Measurements from ENCODE around the gene LIAS.
"Not testable (repeated sequence)": the region's sequence is repeated elsewhere in the genome, so short reads cannot be mapped to it uniquely, and the experiment has no call there.

LIAS gene

DNA sequence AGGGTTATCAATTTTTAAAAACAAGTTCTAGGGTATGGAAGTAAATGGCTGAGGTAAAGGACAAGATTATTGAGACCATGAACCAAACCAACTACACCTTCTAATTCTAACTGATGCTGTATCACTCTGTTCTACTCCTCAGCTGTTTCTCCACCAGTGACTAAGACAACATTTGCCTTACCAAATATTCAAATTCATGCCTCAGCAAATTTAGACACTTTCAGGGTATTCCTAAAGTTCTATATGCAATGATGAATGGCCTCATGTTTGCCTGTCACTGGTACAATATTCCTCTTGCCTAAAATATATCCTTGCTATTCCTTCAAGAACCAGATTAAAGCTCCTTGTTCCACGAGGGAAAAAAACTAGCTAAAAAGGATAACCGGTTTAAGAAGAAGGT lies 5.1 kb upstream of the LIAS start:
- no peak for DNase-seq

DNA sequence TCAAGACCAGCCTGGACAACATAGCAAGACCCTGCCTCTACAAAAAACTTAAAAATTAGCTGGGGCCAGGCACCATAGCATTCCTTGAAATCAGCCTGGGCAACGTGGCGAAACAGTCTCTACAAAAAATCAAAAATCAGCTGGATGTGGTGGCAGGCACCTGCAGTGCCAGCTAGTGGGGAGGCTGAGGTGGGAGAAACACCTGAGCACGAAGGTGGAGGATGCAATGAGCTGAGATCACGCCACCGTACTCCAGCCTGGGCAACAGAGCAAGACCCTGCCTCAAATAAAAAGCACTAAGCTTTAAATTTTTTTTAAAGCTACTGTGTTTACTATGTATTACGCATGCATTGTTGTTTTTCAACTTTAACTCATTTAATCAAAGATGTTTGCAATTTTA lies 3.4 kb upstream of the LIAS start:
- DNase-seq: no peak

DNA sequence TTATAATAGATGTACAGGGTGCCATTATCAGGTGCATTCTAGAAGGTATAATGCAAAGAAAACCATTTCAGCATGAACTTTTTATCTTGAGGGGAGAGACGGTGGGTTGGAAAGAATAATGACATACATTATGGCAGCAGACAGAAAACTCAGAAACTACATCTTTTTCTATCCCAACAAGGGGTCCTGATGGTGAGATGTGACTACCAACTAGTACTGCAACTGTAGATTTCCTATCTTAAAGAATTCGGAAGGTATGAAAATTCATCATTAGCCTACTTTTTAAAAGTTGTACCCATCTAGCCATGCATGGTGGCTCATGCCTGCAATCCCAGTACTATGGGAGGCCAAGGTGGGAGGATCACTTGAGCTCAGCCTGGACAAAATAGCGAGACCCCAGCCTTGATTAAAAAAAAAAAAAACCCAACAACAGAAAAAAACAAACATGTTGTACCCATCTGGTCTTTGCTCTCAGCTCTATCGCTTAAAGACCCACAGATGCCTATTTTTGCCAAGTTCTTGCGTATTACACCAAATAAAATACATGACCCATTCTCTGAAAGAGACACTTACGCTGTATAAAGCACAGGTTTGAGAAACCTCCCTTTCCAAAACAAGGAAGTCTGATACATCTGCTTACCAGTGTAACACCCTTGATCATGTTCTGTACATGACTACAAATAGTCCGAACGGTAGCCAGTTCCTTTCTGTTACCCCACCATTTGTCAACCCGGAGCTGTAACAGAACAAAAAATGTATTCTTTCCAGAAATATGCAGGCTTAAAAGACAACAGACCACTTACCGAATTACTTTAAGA lies 1.7 kb upstream of the LIAS start:
- no peak for DNase-seq

DNA sequence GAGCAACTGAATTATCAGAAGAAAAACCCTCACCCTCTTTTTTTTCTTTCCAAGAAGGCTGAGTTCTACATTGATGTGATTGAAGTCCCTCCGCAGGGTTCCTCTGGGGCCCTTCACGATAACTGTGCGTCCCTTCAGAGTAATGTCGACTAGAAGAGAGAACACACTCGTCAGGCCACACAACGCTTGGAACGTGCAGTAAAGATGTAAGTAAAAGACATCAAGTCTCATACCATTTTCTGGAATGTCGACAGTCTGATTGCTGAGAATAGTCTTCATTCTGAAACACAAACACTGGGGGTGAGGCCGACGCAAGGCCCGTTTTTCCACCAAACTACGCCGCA lies 723 bp upstream of the LIAS start:
- DNase-seq: not testable (repeated sequence)

DNA sequence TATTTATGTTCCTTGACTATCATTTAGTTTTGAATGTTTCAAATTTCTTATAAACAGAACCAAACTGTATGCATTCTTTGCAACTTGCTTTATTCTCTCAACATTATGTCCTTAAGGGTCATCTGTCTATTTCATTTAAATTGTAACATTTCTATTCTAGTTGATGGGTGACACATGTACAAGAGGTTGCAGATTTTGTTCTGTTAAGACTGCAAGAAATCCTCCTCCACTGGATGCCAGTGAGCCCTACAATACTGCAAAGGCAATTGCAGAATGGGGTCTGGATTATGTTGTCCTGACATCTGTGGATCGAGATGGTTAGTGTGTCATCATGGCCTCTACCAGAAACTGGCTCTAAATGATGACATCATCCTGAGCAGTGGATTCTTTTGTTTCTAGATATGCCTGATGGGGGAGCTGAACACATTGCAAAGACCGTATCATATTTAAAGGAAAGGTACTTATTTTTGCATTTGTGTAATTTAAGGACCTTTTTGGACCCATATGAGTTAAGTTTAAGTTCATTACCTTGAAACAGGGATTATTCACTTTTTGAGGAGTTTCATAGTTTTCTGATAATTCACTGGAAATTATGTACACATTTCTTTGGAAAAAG lies 6.1 kb downstream of the LIAS start:
- peak; percentile 6 for DNase-seq

DNA sequence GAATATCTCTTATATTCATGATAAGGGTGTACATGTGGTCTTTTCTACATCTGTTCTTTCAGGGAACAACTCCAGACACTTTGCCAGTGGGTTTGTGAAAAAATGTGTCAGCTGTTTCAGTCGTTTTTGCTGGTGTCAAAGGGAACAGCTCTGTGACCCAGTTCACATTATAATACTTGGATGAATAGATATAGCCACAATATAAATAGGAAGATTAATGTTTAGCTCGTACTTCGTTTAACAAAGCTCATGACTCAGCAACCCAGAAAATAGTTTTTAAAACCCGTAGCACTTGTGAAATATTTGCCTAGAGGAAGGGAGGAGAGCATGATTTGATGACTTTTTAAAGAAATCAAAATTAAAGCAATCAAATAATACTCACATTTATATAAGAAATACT lies 7.9 kb downstream of the LIAS start:
- no peak for DNase-seq

DNA sequence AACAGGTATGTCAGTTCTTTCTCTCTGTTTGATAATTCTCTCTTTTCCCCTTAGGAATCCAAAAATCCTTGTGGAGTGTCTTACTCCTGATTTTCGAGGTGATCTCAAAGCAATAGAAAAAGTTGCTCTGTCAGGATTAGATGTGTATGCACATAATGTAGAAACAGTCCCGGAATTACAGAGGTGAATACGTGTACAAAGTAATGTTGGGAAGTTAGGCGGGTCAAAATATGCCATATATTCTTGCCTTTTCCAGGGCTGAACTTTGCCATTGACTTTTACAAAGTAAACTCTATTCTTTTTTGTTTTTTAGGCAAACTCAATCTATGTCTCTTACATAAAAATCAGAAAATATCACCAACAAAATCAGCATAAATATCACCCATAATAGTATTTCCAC lies 8.6 kb downstream of the LIAS start:
- no peak for DNase-seq

DNA sequence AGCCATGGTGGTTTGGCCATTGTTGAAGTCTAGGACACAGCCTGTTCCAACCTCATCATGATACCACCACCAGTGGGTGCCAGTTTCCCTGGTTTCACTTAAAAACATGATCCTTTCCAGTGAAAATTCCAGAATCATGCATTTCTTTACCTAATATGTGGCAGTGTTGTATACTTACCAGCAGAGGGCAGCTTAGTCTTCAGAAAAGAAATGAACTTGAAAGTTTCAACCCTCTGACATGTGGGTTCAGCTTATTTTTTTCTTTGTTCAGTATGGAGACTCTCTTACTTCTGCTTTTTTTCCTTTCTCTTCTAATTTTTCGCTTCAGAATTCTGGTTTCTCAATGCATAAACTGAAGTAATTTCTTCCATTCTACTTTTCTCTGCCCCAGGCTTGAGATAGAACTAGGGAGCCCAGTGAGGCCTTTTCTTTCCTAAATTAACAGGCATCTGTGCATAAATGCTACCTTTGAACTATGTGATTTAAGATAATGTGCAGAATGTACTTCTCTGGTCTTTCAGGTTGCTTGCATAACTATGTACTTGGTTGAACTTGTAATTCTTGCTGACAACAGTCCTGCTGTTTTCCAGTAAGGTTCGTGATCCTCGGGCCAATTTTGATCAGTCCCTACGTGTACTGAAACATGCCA lies 10.7 kb downstream of the LIAS start:
- peak; percentile 32 for DNase-seq

DNA sequence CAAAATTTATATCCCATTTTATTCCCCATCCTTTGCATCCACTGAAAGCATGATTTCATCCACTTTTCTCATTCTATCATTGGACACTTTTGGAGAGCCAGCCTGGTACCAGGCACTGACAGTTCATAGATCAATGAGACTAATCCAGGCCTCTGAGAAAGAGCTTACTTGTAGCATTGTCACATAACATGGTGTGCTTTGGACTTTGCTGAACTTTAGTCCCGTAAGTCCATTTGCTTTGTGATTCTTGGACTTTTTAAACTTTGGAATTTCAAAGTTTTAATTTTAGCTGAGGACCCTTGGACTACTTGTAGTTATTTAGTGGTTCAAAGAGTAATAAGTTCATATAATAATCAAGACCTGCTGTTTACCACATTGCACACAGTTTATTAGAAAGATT lies 11.5 kb downstream of the LIAS start:
- no peak for DNase-seq

DNA sequence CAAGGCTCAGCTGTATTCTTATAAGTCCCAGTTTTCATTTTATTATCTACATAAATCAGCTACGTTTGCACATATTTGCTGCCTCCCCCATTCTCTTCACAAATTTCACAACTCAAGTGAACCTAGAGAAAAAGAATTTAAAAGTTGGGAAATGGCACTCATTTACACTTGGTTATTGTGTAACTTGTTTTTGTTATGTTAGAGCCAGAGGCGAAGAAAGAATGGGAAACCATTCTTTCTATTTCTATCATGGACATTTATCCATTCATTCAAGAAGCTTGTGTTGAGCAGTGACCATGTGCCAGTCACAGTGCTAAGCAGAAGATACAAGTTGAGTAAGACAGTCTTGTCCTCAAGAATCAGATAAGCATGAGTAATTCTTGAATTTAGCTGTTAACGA lies 13.5 kb downstream of the LIAS start:
- no peak for DNase-seq

DNA sequence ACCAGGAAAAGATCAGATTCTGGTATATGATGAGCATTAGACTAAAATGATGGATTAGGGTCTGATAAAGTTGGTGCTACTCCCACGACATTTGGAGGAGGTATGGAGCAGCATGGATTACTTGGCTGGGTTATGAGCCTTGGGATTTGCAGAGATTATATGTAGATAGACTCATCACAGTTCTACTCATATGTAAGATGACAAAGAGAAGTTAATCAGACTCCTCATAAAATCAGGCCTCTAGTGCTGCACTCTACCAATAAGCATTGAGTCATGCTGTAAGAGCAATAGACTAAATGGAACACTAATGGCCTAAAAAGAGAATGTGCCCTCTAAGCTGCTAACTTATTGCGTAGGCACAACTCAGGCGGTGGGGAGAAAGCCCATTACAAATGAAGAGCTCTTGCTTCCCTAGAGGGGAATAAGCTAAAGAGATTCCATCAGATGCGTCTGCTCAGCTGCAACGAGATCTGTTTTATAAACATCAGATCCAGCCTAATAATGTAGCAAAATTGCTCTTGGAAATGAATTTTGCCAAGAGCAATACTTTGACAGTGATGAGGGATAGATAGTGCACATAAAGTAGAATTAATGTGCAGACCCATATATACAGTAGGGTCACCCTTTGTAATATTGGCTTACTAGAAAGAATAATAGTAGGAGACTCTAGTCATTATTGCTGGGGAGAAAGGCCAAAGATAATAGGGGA lies 17.5 kb downstream of the LIAS start:
- no peak for DNase-seq

DNA sequence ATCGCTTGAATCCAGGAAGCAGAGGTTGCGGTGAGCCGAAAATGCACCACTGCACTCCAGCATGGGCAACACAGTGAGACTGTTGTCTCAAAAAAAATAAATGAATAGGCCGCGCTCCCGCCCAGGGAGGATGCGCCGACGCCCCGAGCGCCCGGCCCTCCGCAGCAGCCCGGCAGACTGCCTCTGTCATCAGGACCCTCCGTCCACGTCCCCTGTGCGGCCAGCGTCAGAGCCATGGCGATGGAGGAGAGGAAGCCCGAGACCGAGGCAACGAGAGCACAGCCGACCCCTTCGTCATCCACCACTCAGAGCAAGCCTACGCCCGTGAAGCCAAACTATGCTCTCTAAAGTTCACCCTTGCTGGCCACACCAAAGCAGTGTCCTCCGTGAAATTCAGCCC lies 21.4 kb downstream of the LIAS start:
- DNase-seq: no peak

DNA sequence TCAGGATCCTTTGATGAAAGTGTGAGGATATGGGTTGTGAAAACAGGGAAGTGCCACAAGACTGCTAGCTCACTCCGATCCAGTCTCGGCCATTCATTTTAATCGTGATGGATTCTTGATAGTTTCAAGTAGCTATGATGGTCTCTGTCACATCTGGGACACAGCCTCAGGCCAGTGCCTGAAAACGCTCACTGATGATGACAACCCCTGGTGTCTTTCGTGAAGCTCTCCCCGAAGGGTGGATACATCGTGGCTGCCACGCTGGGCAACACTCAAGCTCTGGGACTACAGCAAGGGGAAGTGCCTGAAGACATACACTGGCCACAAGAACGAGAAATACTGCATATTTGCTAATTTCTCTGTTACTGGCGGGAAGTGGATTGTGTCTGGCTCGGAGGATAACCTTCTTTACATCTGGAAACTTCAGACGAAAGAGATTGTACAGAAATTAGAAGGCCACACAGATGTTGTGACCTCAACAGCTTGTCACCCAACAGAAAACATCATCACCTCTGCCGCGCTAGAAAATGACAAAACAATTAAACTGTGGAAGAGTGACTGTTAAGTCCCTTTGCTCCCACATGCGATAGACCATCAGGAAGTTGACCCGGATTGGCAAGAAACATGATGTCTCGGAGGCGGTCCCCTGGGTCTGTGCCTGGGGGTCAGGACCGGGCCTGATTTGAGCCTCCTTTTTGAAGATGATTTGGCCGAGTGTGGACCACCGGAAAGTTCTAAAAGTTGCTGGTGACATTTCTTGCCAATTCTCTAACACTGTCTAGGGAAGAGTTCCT lies 22.2 kb downstream of the LIAS start:
- DNase-seq: no peak

DNA sequence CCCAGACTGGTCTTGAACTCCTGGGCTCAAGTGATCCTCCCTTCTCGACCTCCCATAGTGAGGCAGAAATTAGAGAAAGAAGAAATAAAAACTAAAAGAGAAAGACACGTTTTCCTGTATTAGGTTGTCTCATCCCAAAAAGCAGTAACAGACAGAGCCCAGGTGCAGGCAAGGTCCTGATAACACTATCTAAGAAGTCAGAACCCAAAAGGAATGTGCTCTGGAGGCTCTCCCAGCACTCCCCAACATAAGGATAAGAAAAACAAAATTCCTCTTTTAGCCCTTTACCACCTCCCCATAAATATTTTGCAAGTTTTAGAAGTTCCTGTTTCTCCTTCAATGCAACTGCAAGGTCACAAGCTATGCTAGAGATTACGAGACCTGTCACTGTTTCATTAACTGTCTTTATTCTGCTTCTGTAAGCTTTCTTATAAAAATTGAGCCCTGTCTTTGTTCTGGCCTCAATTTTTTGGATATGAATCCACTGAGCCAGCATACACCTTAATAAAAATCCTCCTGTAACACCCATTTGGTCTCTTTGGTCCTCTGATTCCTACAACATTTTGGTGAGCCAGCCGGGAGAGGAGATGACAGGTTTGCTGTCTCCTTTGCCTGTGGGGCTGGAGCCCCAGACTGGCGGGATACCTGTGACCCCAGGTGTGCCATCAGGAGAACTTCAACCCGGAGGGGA lies 25.9 kb downstream of the LIAS start:
- no peak for DNase-seq

DNA sequence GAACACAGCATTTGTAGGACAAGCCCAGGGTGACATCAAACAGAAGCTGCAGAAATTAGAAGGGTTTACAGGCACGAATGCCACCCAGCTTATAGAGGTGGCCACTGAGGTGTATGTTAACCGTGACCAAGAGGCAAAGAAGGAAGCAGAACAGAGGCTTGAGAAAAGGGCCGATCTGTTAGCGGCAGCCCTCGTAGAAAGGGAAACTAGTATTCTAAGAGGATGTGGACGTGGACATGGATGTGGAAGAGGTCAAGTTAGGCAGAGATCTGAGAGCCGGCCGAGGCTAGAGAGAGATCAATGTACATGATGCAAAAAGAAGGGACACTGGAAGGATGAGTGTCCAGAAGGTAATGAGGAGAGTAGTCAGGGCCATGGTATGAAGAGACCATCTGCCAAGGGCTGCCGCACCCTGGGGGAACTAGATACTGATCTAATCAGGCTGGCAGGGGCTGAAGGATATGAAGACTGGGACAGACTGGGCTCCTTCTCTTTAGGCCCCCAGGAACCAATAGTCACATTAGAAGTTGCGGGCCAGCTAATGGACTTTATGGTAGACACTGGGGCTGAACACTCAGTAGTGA lies 27.5 kb downstream of the LIAS start:
- DNase-seq: no peak

DNA sequence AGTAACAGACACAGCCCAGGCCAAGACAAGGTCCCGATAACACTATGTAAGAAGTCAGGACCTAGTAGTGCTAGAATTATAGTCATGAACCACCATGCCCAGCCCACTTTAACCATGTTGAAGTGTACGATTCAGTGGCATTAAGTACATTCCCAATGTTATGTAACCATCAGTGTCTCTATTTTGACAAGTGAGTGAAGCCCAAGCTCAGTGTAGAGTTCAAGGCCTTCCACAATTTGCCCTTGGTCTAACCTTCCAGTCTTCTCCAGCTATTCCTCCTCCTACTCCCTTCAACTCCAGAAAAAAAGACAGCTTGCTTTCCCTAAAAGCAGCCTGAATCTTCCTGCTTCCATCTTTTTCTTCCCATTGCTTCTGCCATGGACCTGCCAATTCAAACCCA lies 31.5 kb downstream of the LIAS start:
- no peak for DNase-seq

DNA sequence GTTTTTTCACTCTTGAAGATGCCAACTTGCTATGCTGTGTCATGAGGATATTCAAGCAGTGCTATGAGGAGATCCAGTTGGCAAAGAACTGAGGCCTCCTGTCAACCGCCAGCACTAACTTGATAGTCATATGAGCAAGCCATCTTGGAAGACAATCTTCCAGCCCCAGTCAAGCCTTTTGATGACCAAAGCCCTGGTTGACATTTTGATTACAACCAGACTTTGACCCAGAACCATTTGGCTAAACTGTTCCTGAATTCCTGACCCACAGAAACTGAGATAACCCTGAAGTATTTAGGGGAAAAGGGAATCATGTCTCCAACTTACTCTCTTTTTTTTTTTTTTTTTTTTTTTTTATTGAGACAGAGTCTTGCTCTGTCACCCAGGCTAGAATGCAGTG lies 35.5 kb downstream of the LIAS start:
- DNase-seq: no peak

DNA sequence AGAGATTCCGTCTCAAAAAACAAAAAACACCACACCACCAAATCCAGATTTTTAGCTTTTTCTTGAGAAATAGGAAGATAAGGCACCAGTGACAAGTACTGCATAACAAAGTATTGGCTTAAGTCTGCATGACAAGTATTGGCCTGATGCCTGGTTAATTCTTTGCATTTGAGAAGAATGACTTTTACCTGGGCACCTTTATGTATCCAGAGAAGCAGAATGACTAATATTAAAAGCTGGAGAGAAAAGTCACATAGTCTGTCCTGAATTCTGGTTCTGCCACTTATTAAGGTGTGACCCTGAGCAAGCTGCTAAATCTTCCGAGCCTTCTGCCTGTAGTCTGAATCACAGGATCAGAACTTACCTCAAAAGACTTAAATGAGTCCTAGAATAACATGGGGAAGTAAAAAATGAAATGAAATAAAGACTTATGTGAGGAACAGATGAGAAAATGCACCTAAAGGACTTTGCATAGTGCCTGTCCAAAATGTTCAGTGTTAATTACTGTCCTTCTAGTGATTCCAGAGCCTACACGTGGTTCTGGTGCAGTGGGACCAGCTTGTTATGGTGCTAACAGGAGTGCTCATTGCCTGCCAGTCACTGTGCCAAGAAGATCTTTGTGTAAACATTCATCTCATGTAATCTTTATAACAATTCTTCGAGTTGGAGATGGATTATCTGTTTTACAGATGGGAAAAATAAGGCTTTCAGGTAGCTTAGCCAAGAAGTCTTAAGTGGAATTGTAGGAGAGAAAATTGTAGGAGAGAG lies 36.8 kb downstream of the LIAS start:
- DNase-seq: no peak

DNA sequence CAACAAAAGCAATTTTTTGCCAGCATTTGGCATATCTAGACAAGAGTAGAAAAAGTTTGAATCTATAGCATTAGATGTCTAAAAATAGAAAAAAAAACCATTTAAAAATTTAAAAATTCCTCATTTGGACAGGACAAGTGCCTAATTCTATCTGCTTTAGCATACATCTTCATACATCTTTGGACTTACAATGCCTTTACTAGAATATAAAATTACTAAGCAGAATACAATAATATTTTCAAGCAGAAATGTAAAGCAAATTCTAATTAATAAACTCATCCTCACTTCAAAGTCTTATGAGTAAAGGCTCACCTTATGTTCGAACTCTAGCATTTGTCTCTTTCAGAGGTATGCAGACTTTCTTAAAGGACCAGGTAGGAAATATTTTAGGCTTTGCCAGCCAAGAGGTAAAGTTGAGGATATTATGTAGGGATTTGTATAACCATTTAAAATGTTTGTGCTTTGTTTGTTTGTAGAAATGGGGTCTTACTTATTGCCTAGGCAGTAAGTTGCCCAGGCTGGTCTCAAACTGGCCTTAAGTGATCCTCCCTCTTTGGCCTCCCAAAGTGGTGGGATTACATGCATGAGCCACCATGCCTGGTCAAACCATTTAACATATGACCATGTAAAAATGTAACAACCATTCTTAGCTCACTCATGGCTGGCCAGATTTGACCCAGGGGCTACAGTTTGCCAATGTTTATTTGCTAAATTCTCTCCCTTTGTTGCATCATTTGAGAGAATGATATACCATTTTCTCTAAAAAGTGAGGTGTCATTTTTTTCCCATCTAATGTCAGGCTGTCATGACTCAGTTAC lies 39.3 kb downstream of the LIAS start:
- DNase-seq: no peak

DNA sequence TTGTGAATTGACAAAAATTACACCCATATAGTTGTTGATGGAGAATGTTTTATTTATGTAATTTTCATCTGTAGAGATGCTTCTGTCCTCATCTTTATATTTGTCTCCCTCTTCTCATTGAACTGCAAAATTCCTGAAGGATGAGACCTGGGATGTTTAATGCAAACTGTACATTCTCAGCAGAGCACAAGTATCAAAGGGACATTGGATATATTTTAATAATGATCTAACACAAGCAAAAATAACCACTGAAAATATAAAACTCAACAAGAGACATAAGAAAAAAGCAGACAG lies 39.8 kb downstream of the LIAS start:
- DNase-seq: no peak
